Measurements from ENCODE around the gene ATXN1. TPM values are rescaled to one million over a fixed set of nuclear protein-coding genes. Genes with fewer than 3 reads are reported as not detected.
A peak's percentile ranks its signal among the peaks of the same experiment; 100 is the strongest.
"Not testable (repeated sequence)": the region's sequence is repeated elsewhere in the genome, so short reads cannot be mapped to it uniquely, and the experiment has no call there.

Gene ATXN1
- total RNA-seq, 1 donor from 2014 or later, result 107 TPM

- Mint-ChIP-seq H3K27me3 (ENCODE audit: insufficient read depth) (no peaks in the 10 kb centered on the region), H3K27ac (peak overlapping the region; percentile 43), H3K4me3 (no peak overlapping the region), H3K4me1 (ENCODE audit: low read depth) (peaks cover 54% of the 10 kb centered on the region), H3K9me3 (no peaks in the 10 kb centered on the region), H3K36me3 (ENCODE audit: low read depth) (peaks cover 24% of the 10 kb centered on the region)
- DNase-seq (ENCODE audit: low spot score), result no peak
- intact Hi-C loops (cut with micrococcal nuclease), result no loop called here
These were observed 139.1 kb downstream of the ATXN1 start for GRCh38 chr6:16622193-16622592.

DNA sequence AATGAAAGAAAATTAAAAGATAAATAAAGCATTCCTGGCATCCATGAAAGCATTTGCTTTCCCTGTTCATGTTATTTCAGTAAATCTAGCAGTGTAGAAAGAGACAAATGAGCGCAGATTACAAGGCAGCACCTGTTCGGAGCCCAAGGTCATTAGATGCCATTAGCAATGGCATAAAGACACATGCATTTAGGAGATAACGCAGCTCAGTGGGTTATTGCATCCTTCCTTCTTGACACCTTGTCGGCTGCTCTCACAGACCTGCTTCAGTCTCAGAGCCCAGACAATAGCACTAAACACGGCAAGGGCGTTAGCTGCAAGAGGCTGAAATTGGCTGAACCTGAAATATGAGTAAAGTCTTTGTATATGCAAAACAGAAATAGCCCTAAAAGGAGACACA, 140.3 kb downstream of the ATXN1 start:
- DNase-seq (ENCODE audit: low spot score), result no peak
- Mint-ChIP-seq H3K27ac (no peak overlapping the region), H3K27me3 (ENCODE audit: insufficient read depth) (no peaks in the 10 kb centered on the region), H3K36me3 (ENCODE audit: low read depth) (peaks cover 25% of the 10 kb centered on the region), H3K4me3 (no peak overlapping the region), H3K4me1 (ENCODE audit: low read depth) (peaks cover 54% of the 10 kb centered on the region), H3K9me3 (no peaks in the 10 kb centered on the region)
- intact Hi-C loops (cut with micrococcal nuclease), result no loop called here

DNA sequence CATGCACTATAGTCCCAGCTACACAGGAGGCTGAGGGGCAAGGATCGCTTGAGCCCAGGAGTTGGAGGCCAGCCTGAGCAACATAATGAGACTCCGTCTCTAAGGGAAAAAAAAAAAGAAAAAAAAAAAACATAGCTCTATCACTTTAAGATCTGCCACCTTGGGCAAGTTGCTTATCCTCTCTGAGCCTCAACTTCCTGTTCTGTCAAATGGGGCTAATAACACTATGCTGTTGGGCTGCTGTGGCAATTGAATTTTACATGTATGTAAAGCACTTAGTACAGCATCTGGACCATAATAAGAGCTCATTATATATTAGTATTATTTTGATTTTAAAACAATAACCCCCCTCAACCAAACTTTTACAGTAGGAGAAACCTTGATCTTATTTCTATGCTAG, 141.5 kb downstream of the ATXN1 start:
- H3K4me3 Mint-ChIP-seq, result no peak overlapping the region
- no peak overlapping the region for H3K27ac Mint-ChIP-seq
- intact Hi-C loops (cut with micrococcal nuclease), result no loop called here
- peaks cover 21% of the 10 kb centered on the region for H3K36me3 Mint-ChIP-seq (ENCODE audit: low read depth)
- no peak for DNase-seq (ENCODE audit: low spot score)
- H3K4me1 Mint-ChIP-seq (ENCODE audit: low read depth), result peaks cover 47% of the 10 kb centered on the region
- H3K27me3 Mint-ChIP-seq (ENCODE audit: insufficient read depth), result no peaks in the 10 kb centered on the region
- H3K9me3 Mint-ChIP-seq, result no peaks in the 10 kb centered on the region

DNA sequence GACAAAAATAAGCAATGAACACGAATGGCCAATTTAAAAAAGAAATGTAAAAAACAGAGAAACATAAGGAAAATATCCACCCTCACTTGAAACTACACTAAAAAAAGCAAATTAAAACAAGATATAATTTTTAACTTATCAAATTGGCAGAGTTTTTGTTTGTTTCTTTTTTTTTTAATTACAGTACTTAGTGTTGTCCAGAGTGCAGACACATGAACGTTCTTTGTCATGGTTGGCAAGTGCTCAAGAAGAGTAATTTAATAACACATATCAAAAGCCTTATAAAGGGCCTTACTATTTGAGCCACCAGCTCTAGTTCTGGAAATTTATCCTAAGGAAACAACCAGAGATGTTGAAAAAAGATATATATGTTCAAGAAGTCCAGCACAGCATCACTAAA, 142.3 kb downstream of the ATXN1 start:
- no peak for DNase-seq (ENCODE audit: low spot score)
- H3K36me3 Mint-ChIP-seq (ENCODE audit: low read depth), result peaks cover 19% of the 10 kb centered on the region
- H3K27me3 Mint-ChIP-seq (ENCODE audit: insufficient read depth), result no peaks in the 10 kb centered on the region
- H3K4me3 Mint-ChIP-seq, result no peak overlapping the region
- H3K9me3 Mint-ChIP-seq, result no peaks in the 10 kb centered on the region
- intact Hi-C loops (cut with micrococcal nuclease), result no loop called here
- H3K27ac Mint-ChIP-seq, result no peak overlapping the region
- H3K4me1 Mint-ChIP-seq (ENCODE audit: low read depth), result peaks cover 44% of the 10 kb centered on the region

DNA sequence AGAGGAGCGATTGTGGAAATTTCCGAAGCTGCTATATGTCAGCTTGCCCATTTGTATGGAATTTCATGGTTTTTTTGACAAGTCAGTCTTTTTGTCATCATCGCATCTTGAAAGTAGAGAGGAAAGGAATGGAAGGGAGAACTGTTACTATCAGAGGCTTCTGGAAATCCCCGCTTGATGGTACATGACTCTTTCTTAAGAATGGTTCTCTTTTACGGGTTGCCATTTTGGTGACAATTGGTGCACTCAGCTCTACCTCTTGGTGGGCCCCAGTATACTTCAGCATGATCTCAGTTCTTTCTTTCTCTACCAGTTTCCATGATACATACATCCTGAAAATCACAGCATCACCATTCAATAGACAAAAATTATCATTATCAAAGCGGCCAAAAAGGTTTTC, 146.0 kb downstream of the ATXN1 start:
- H3K27me3 Mint-ChIP-seq (ENCODE audit: insufficient read depth); H3K4me3 Mint-ChIP-seq; H3K27ac Mint-ChIP-seq; intact Hi-C loops (cut with micrococcal nuclease); H3K9me3 Mint-ChIP-seq; DNase-seq (ENCODE audit: low spot score): not testable (repeated sequence)
- peaks cover 14% of the 10 kb centered on the region for H3K4me1 Mint-ChIP-seq (ENCODE audit: low read depth)
- peaks cover 13% of the 10 kb centered on the region for H3K36me3 Mint-ChIP-seq (ENCODE audit: low read depth)

GRCh38 chr6:16614143-16614542, 147.1 kb downstream of the ATXN1 start:
- H3K27me3 Mint-ChIP-seq (ENCODE audit: insufficient read depth); intact Hi-C loops (cut with micrococcal nuclease); H3K27ac Mint-ChIP-seq; H3K4me1 Mint-ChIP-seq (ENCODE audit: low read depth); H3K4me3 Mint-ChIP-seq; DNase-seq (ENCODE audit: low spot score); H3K9me3 Mint-ChIP-seq: not testable (repeated sequence)
- peaks cover 19% of the 10 kb centered on the region for H3K36me3 Mint-ChIP-seq (ENCODE audit: low read depth)

GRCh38 chr6:16613504-16613903, 147.8 kb downstream of the ATXN1 start:
- H3K4me3 Mint-ChIP-seq; intact Hi-C loops (cut with micrococcal nuclease); H3K9me3 Mint-ChIP-seq; H3K27me3 Mint-ChIP-seq (ENCODE audit: insufficient read depth); H3K4me1 Mint-ChIP-seq (ENCODE audit: low read depth); DNase-seq (ENCODE audit: low spot score); H3K27ac Mint-ChIP-seq: not testable (repeated sequence)
- peaks cover 24% of the 10 kb centered on the region for H3K36me3 Mint-ChIP-seq (ENCODE audit: low read depth)

GRCh38 chr6:16608444-16608843, 152.8 kb downstream of the ATXN1 start:
- H3K4me3 Mint-ChIP-seq, result no peak overlapping the region
- intact Hi-C loops (cut with micrococcal nuclease), result no loop called here
- peaks cover 15% of the 10 kb centered on the region for H3K4me1 Mint-ChIP-seq (ENCODE audit: low read depth)
- H3K9me3 Mint-ChIP-seq, result no peaks in the 10 kb centered on the region
- no peaks in the 10 kb centered on the region for H3K27me3 Mint-ChIP-seq (ENCODE audit: insufficient read depth)
- H3K27ac Mint-ChIP-seq, result peak overlapping the region; percentile 15
- DNase-seq (ENCODE audit: low spot score), result no peak
- peaks cover 46% of the 10 kb centered on the region for H3K36me3 Mint-ChIP-seq (ENCODE audit: low read depth)

DNA sequence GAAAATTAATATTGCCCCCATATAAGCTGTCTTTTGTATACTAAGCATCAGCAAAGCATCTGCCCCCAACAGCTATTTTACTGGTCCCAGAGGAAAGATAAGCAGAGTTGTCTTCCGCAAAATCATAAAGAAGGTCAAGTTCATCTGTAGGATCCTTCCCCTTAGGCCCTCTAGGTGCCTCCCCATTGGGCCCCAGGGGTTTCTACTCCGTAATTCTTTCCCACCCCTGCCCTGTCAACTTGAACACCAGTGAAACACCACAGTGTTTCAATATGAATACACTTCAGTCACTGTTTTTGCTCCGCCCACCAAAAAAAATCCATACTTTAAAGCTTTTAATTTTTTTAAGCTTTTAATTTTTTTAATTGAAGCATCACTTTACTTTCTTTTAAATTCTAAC, 159.2 kb downstream of the ATXN1 start:
- H3K36me3 Mint-ChIP-seq (ENCODE audit: low read depth), result peaks cover 29% of the 10 kb centered on the region
- intact Hi-C loops (cut with micrococcal nuclease), result loop anchor here (1.0 to 5.0 kb wide), 8 partner anchors 11 to 180 kb away; partner anchors contain the start of gene ATXN1
- no peak for DNase-seq (ENCODE audit: low spot score)
- no peaks in the 10 kb centered on the region for H3K9me3 Mint-ChIP-seq
- peak overlapping the region; percentile 28 for H3K4me3 Mint-ChIP-seq
- no peaks in the 10 kb centered on the region for H3K27me3 Mint-ChIP-seq (ENCODE audit: insufficient read depth)
- H3K4me1 Mint-ChIP-seq (ENCODE audit: low read depth), result peaks cover 49% of the 10 kb centered on the region
- H3K27ac Mint-ChIP-seq, result peak overlapping the region; percentile 75

DNA sequence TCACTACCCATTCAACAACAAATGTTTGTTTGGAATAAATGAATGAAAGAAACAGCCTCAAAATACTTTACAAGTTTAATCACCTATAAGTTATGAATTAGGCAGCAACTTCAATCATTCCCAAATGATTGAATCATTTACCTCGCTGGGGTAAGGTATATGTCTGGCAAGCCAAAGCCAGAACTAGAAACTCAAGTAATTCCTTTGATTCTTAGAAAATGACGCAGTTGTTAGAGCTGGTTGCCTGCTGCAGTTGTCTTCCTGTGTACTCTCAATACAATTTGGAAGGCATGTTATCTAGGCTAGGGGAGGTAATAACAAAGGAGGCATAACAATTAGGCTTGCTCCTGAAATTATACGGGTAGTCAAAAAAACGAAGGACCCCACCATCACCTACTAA, 160.6 kb downstream of the ATXN1 start:
- Mint-ChIP-seq H3K4me3 (no peak overlapping the region), H3K27ac (no peak overlapping the region)

GRCh38 chr6:16600026-16600425, 161.2 kb downstream of the ATXN1 start:
- intact Hi-C loops (cut with micrococcal nuclease), result loop anchor here (5.0 kb wide), 3 partner anchors 37 to 178 kb away; no protein-coding TSS in a partner anchor
- H3K4me1 Mint-ChIP-seq (ENCODE audit: low read depth), result peaks cover 50% of the 10 kb centered on the region
- no peak overlapping the region for H3K27ac Mint-ChIP-seq
- H3K36me3 Mint-ChIP-seq (ENCODE audit: low read depth), result peaks cover 34% of the 10 kb centered on the region
- H3K27me3 Mint-ChIP-seq (ENCODE audit: insufficient read depth), result no peaks in the 10 kb centered on the region
- H3K9me3 Mint-ChIP-seq, result no peaks in the 10 kb centered on the region
- no peak for DNase-seq (ENCODE audit: low spot score)
- H3K4me3 Mint-ChIP-seq, result no peak overlapping the region

More for the DNA sequence above, 160.6 kb downstream of the ATXN1 start:
- H3K27me3 Mint-ChIP-seq (ENCODE audit: insufficient read depth), result no peaks in the 10 kb centered on the region
- DNase-seq (ENCODE audit: low spot score), result no peak
- peaks cover 32% of the 10 kb centered on the region for H3K36me3 Mint-ChIP-seq (ENCODE audit: low read depth)
- intact Hi-C loops (cut with micrococcal nuclease), result loop anchor here (5.0 kb wide), 3 partner anchors 37 to 178 kb away; no protein-coding TSS in a partner anchor
- H3K4me1 Mint-ChIP-seq (ENCODE audit: low read depth), result peaks cover 49% of the 10 kb centered on the region
- H3K9me3 Mint-ChIP-seq, result no peaks in the 10 kb centered on the region

- H3K4me1 Mint-ChIP-seq (ENCODE audit: low read depth), result peaks cover 42% of the 10 kb centered on the region
These were observed 164.5 kb downstream of the ATXN1 start for GRCh38 chr6:16596616-16597331.

GRCh38 chr6:16595514-16596120, 165.6 kb downstream of the ATXN1 start:
- Mint-ChIP-seq H3K4me3 (no peak overlapping the region), H3K9me3 (no peaks in the 10 kb centered on the region), H3K27me3 (ENCODE audit: insufficient read depth) (no peaks in the 10 kb centered on the region), H3K36me3 (ENCODE audit: low read depth) (peaks cover 31% of the 10 kb centered on the region), H3K4me1 (ENCODE audit: low read depth) (peaks cover 39% of the 10 kb centered on the region), H3K27ac (no peak overlapping the region)
- intact Hi-C loops (cut with micrococcal nuclease), result loop anchor here (10.0 kb wide), 1 partner anchor 359 kb away; no protein-coding TSS in a partner anchor
- no peak for DNase-seq (ENCODE audit: low spot score)

More at GRCh38 chr6:16596616-16597331, 164.5 kb downstream of the ATXN1 start:
- Mint-ChIP-seq H3K9me3 (no peaks in the 10 kb centered on the region), H3K27ac (no peak overlapping the region), H3K27me3 (ENCODE audit: insufficient read depth) (no peaks in the 10 kb centered on the region), H3K4me3 (no peak overlapping the region), H3K36me3 (ENCODE audit: low read depth) (peaks cover 32% of the 10 kb centered on the region)
- intact Hi-C loops (cut with micrococcal nuclease), result loop anchor here (10.0 kb wide), 1 partner anchor 358 kb away; no protein-coding TSS in a partner anchor
- no peak for DNase-seq (ENCODE audit: low spot score)

Data from activated T-helper 1 cell treated with anti-CD3 and anti-CD28 coated beads, Interleukin-12 subunit alpha, Interleukin-12 subunit beta, Interleukin-2, Interleukin-4 antibody, amounts not matched to agents 30 ng/mL and 10 ng/mL and 1 ng/mL, durations not matched to agents 14 hours and 24 hours and 36 hours (primary cell).